Neural cell (in vitro differentiated cells): ENCODE data around the gene MLLT10. TPM values are rescaled to one million over a fixed set of nuclear protein-coding genes. Genes with fewer than 3 reads are reported as not detected.

Source experiments
- H2AFZ ChIP-seq: fragments of 200-600, 300-800 bp; sonication (generic), shearing (Covaris generic); 2 replicates; pipeline ENCODE4 v1.6.0; 2014; ENCODE audit warnings: low read depth, mild to moderate bottlenecking, antibody characterized with exemption, low read length, moderate library complexity
- H3F3A ChIP-seq: fragments of 200-600 bp; shearing (Covaris generic); 2 replicates; pipeline ENCODE4 v1.6.1; 2016; ENCODE audit warnings: mild to moderate bottlenecking, moderate library complexity, mixed read lengths, antibody characterized with exemption, low read length; ENCODE audit not compliant: insufficient read depth, poor library complexity, severe bottlenecking
- H3K27ac ChIP-seq: fragments of 200-600, 300-800 bp; sonication (generic), shearing (Covaris generic); 2 replicates; pipeline ENCODE4 v1.5.1; 2014; ENCODE audit warnings: mild to moderate bottlenecking, low read length, moderate library complexity
- H3K27me3 ChIP-seq: fragments of 300-800, 200-600 bp; sonication (generic), shearing (Covaris generic); 2 replicates; pipeline ENCODE4 v1.6.0; 2014; ENCODE audit warnings: mild to moderate bottlenecking, low read depth, low read length, moderate library complexity; ENCODE audit not compliant: insufficient read depth
- H3K36me3 ChIP-seq: fragments of 300-800, 200-600 bp; sonication (generic), shearing (Covaris generic); 2 replicates; pipeline ENCODE4 v1.5.1; 2014; ENCODE audit warnings: mild to moderate bottlenecking, antibody characterized with exemption, low read length, moderate library complexity; ENCODE audit not compliant: insufficient read depth
- H3K4me2 ChIP-seq: fragments of 300-800, 200-600 bp; sonication (generic), shearing (Covaris generic); 2 replicates; pipeline ENCODE4 v1.6.0; 2014; ENCODE audit warnings: mild to moderate bottlenecking, low read length
- H3K4me3 ChIP-seq: fragments of 300-800, 200-600 bp; sonication (generic), shearing (Covaris generic); 2 replicates; pipeline ENCODE4 v1.5.1; 2014; ENCODE audit warnings: mild to moderate bottlenecking, low read length, moderate library complexity
- H3K79me2 ChIP-seq: fragments of 200-600 bp; shearing (Covaris generic); replicated peaks from 2 replicates; pipeline ENCODE4 v1.6.0; 2014; ENCODE audit warnings: mild to moderate bottlenecking, low read length, moderate library complexity; ENCODE audit not compliant: insufficient read depth
- H3K9ac ChIP-seq: fragments of 300-800, 200-600 bp; sonication (generic), shearing (Covaris generic); 2 replicates; pipeline ENCODE4 v1.6.1; 2016; ENCODE audit warnings: mild to moderate bottlenecking, low read length, mixed read lengths
- H3K9me2 ChIP-seq: fragments of 200-600 bp; shearing (Covaris generic); 2 replicates; pipeline ENCODE4 v1.6.1; 2016; ENCODE audit warnings: mild to moderate bottlenecking, low read length, mixed read lengths; ENCODE audit not compliant: insufficient read depth
- H3K9me3 ChIP-seq: fragments of 200-600, 300-800 bp; sonication (generic), shearing (Covaris generic); 2 replicates; pipeline ENCODE4 v1.6.1; 2016; ENCODE audit warnings: mild to moderate bottlenecking, mixed run types, low read length, moderate library complexity, mixed read lengths
- H4K20me1 ChIP-seq: fragments of 200-600 bp; shearing (Covaris generic); 2 replicates; pipeline ENCODE4 v1.6.1; 2016; ENCODE audit warnings: mild to moderate bottlenecking, mixed run types; ENCODE audit not compliant: insufficient read depth
- EP300 ChIP-seq: fragments of 450-650 bp; conservative IDR thresholded peaks from 2 replicates; pipeline ENCODE4 v1.6.1; 2014; ENCODE audit warnings: antibody characterized with exemption, mild to moderate bottlenecking, moderate library complexity; ENCODE audit not compliant: poor library complexity, severe bottlenecking
- EZH2 ChIP-seq: fragments of 200-600, 300-800 bp; shearing (Covaris generic), sonication (generic); IDR thresholded peaks from 2 replicates; pipeline ENCODE4 v1.6.1; 2014; ENCODE audit warnings: antibody characterized with exemption, low read length, borderline replicate concordance, mild to moderate bottlenecking; ENCODE audit not compliant: insufficient read depth, poor library complexity, severe bottlenecking
- MXI1 ChIP-seq: fragments of 450-650 bp; conservative IDR thresholded peaks from 2 replicates; pipeline ENCODE4 v1.6.1; 2014; ENCODE audit warnings: antibody characterized with exemption, mild to moderate bottlenecking; ENCODE audit not compliant: poor library complexity, severe bottlenecking
- POLR2AphosphoS5 ChIP-seq: IDR thresholded peaks from 2 replicates; pipeline ENCODE4 v1.6.1; 2012
- RAD21 ChIP-seq: fragments of 450-650 bp; conservative IDR thresholded peaks from 2 replicates; pipeline ENCODE4 v1.6.1; 2014; ENCODE audit warnings: antibody characterized with exemption, mild to moderate bottlenecking, moderate library complexity
- REST ChIP-seq: IDR thresholded peaks from 2 replicates; pipeline ENCODE4 v1.6.1; 2012; ENCODE audit warnings: borderline replicate concordance
- SMC3 ChIP-seq: fragments of 450-650 bp; conservative IDR thresholded peaks from 2 replicates; pipeline ENCODE4 v1.6.1; 2014; ENCODE audit warnings: antibody characterized with exemption, mild to moderate bottlenecking, moderate library complexity; ENCODE audit not compliant: poor library complexity
- TAF1 ChIP-seq: IDR thresholded peaks from 2 replicates; pipeline ENCODE4 v1.6.1; 2012; ENCODE audit warnings: low read depth
- polyA plus RNA-seq: library from polyadenylated mRNA; depleted of rRNA; stranded (reverse); fragments of >200 nt; gene quantifications from 2 replicates; pipeline ENCODE4 v1.2.3, GENCODE V29; 2014
- TF ChIP-seq, protein P1 (sequence below): fragments of 450-650 bp; IDR thresholded peaks from 2 replicates; pipeline ENCODE4 v1.5.1; 2014; ENCODE audit warnings: antibody characterized with exemption, mild to moderate bottlenecking, moderate library complexity; ENCODE audit not compliant: poor library complexity, severe bottlenecking

The MLLT10 gene
- polyA plus RNA-seq, 1 donor from 2014 or later, result 31.0 TPM

GRCh38 chr10:21728618-21729017, 194.6 kb downstream of the MLLT10 start:
- TF ChIP-seq EP300, result no peak
- no peak for TF ChIP-seq POLR2AphosphoS5
- TF ChIP-seq EZH2, result no peak
- Histone ChIP-seq H3K36me3 (no peaks in the 10 kb centered on the region), H3K9ac (no peak overlapping the region), H3K9me3 (no peaks in the 10 kb centered on the region), H3K27me3 (no peaks in the 10 kb centered on the region), H3K27ac (peak overlapping the region; percentile 77), H3K4me3 (no peak overlapping the region), H3K79me2 (no peaks in the 10 kb centered on the region), H2AFZ (no peak overlapping the region), H3K4me2 (no peak overlapping the region), H3F3A (peaks cover 6% of the 10 kb centered on the region), H4K20me1 (no peaks in the 10 kb centered on the region), H3K9me2 (no peaks in the 10 kb centered on the region)

DNA sequence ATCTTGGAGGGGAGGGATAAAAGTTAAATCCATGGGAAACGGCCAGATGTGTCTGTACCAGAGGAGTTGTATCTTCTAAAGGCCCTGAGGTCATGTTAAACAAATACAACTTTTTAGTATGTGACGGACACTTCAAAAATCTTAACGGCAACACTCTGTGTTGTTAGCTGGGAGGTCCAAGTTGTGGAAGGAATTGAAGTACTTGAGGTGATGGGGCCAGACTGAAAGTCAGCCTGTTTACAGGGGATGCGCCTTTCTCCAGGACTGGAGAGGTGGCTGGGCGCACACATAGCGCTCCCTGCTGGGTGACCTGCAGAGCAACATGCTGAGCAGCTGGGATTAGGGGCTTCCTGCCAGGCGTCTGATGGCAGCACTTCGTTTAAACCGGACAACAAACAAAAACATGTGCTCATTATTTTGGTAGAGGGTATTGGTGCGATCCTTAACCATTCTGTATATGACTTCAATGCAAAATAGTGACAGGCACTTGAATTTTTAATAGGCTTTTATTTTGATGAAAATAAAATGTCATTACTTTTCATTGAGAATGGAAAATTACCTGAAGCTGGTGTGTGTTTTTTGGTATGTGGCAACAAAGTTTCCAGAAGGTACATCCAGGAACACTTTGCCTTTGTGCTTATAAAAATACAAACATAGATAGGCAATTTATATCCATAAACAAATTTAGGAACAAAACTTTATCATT, 198.2 kb downstream of the MLLT10 start:
- H3F3A ChIP-seq, result peaks cover under 1% of the 10 kb centered on the region
- H3K4me2 ChIP-seq, result no peak overlapping the region
- H4K20me1 ChIP-seq, result no peaks in the 10 kb centered on the region
- no peak overlapping the region for H3K9ac ChIP-seq
- no peaks in the 10 kb centered on the region for H3K9me3 ChIP-seq
- TF ChIP-seq MXI1, result peak; percentile 17
- no peak for TF ChIP-seq REST
- TF ChIP-seq, protein P1, sequence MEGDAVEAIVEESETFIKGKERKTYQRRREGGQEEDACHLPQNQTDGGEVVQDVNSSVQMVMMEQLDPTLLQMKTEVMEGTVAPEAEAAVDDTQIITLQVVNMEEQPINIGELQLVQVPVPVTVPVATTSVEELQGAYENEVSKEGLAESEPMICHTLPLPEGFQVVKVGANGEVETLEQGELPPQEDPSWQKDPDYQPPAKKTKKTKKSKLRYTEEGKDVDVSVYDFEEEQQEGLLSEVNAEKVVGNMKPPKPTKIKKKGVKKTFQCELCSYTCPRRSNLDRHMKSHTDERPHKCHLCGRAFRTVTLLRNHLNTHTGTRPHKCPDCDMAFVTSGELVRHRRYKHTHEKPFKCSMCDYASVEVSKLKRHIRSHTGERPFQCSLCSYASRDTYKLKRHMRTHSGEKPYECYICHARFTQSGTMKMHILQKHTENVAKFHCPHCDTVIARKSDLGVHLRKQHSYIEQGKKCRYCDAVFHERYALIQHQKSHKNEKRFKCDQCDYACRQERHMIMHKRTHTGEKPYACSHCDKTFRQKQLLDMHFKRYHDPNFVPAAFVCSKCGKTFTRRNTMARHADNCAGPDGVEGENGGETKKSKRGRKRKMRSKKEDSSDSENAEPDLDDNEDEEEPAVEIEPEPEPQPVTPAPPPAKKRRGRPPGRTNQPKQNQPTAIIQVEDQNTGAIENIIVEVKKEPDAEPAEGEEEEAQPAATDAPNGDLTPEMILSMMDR, result peak; percentile 80
- peak; percentile 85 for TF ChIP-seq SMC3
- TF ChIP-seq RAD21, result peak; percentile 82
- H3K4me3 ChIP-seq, result no peak overlapping the region
- no peaks in the 10 kb centered on the region for H3K27me3 ChIP-seq
- no peak overlapping the region for H3K27ac ChIP-seq
- no peaks in the 10 kb centered on the region for H3K9me2 ChIP-seq
- no peaks in the 10 kb centered on the region for H3K79me2 ChIP-seq
- H3K36me3 ChIP-seq, result no peaks in the 10 kb centered on the region
- no peak overlapping the region for H2AFZ ChIP-seq

GRCh38 chr10:21733710-21734109, 199.7 kb downstream of the MLLT10 start:
- Histone ChIP-seq H3K4me3 (no peak overlapping the region), H3K4me2 (no peak overlapping the region), H3F3A (no peaks in the 10 kb centered on the region), H3K9ac (no peak overlapping the region), H3K27me3 (no peaks in the 10 kb centered on the region), H4K20me1 (no peaks in the 10 kb centered on the region), H3K9me3 (no peaks in the 10 kb centered on the region), H2AFZ (no peak overlapping the region), H3K79me2 (no peaks in the 10 kb centered on the region), H3K27ac (no peak overlapping the region), H3K9me2 (no peaks in the 10 kb centered on the region), H3K36me3 (no peaks in the 10 kb centered on the region)
- TF ChIP-seq RAD21 (no peak), POLR2AphosphoS5 (no peak), TAF1 (no peak), SMC3 (no peak), EZH2 (no peak)
